HG03460 (cell line): ENCODE measurements around the gene CD33.

Experiments
- ATAC-seq: cut with Tn5 transposase; IDR thresholded peaks from one replicate; pipeline ENCODE4 v1.9.1; 2021; ENCODE audit not compliant: unreplicated experiment

CD33 gene

DNA sequence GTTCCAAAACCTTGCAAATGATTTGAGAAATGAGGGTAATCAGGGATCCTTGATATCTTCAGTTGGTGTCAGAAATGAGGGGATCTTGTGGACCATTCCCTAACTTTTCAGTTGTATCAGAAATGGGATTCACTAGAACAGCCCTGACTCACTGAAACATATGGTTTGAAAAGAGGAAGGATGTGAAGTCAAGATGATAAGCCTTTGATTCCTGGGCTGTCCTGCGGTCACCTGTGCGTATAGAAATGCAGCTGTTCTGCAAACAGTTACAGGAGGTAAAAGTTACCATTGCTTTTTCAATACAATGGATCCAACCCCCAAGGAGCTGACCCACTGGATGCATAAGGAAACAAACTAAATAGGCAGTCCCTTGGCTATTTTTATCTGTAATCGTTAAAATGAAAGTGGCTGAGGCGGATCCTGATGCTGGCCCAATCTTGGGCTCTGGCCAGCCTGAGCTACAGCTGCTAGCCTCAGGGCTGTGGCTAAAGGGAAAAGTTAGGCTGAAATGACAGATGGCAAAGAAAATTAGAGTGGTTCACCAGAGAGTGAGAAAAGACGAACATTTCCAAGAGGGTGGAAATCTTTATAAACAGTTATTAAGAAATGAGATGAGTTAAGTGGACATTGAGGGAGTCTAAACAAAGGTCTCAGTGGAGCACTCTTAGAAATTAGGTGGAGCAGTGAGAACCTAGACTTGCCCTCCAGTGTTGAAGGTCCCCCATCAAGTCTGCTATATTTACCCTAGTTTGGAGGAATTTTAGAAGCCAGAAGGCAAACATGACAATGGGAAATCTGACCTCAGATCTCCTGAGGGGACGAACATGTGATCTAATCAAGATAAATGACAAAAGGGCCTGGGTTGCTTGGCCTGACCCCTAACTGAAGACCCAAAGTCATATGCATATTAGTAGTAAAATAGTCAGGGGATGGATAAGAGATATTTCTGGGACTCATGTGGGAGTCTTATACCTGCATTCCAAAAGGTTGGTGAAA lies 33.6 kb downstream of the CD33 start:
- no peak for ATAC-seq

DNA sequence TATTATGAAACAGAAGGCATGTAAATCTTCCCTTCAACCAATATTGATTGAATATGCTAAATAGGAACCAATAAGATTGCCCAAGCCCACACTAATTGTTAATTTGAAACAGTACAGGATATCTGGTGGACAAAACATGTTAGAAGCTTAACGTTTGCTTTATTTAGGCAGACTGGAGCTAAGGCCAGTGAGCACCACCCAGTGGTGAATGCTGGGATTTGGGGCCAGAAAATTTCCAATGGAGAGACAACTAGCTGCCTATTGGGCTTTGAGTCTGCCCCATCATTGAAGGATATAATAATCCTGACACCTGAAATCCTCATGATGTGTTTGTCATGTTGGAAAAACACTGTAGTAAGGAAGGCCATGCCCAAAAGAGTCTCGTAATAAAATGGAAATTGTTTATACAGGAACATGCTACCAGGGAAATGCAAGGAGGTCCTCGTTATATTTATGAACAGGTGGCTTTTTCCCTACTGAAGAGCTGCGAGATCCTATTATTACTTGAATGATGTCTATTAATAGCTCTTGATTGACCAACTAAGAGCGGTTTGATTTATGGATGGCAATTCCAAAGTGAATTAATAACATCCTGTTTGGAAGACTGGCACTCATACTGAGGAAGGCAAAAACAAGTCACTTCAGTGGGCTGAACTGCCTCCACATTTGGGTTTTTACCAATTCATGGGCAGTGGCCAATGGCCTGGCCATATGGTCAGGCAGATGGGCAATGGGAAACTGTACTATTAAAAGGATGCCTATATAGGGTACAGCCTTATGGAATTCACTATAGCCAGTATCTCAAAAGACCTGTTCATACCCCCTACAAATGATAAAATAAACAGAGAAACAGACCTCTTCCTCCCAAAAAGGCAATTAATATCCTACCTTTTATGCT lies 34.7 kb downstream of the CD33 start:
- ATAC-seq: no peak

DNA sequence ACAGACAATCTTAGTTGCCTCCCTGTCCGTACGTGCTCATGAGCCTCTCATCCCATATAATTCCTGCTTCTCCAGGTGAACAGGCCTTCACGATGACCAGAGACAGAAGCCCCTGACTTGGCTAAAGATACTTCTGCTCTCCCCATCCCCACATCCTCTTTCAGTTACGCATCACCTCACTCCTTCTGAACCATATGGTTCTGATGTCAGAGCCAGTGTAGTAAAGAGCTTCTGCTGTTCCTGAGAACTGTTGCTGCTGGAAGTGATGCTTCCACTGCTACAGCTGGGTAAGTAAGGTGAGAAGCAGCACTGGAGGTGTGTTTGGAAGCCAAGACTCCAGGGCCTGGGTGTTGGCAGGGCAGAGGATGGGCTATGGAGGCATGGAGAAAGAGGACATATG lies 38.9 kb downstream of the CD33 start:
- ATAC-seq: no peak

DNA sequence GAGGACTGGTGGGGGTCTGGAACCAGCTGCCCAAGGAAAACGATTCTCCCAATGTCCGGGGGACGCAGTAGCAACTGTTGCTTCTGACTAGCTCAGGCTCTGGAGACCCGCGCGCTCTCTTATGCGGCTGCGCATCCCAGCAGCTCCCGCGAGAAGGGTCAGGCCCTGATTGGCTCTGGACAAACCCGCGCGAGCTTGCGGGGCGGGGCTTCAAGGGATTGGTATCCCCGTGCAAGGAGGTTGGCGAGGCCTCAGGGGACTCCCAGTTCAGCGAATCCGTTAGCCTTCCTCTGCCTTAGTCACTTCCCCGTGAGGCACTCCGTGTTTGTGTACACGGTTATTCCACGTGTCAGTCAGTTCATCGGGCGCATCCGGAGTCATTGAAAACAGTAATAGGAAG lies 46.2 kb downstream of the CD33 start:
- no peak for ATAC-seq

DNA sequence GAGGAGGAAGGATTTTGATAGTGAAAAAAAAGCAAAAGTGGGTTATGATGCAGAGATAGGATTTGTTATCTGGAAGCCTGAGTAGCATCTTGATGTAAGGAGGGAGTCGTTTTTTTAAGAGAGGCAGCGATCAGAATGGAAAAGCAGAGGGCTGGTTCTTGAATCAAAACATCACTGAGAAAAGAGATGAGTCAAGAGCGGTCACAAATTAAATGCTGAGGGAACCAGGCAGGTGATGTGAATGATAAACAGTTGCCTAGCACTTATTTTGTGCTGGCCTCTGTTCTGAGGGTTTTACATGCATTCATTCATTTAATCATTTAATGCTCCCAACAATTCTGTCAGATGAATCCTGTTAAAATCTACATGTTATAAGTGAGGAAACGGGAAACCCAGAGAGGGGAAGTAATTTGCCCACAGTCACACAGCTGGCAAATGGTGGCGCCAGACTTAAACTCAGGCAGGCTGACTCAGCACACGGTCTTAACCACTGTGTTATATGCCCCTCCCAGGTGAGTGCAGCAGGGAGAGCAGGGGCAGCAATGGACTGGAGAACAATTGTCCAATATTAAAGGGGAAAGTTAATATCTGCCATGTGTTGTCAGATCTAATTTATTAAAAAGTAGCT lies 47.4 kb downstream of the CD33 start:
- ATAC-seq: no peak

DNA sequence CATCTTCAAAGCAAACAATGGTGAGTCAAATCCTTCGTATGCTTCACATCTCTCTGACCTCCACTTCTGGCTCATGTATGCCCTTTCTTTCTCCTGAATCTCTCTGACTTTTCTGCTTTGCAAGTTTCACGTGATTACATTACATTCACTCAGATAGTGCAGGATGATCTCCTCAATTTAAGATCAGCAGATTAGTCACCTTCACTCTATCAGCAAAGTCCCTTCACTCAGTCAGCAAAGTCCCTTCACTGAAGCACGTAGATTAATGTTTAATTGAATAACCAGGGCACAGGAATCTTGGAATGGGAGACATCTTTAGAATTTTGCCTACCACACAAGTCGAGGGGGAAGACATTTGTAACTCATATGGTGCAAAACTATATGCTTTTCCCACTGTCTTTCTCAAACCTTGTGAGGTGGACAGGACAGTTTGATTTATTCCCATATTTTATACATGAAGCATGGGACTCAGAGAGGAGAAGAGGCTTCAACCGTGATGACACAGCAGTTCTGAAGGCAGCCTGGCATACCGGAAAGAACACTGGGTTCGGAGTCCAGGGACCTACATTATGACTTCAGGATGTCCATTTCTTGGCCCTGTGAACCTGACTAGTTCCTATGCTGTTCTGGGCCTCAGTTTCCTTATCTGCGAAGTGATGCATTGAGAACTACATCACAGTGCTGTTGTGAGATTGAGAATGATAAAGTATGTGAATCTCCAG lies 49.3 kb downstream of the CD33 start:
- ATAC-seq: no peak

DNA sequence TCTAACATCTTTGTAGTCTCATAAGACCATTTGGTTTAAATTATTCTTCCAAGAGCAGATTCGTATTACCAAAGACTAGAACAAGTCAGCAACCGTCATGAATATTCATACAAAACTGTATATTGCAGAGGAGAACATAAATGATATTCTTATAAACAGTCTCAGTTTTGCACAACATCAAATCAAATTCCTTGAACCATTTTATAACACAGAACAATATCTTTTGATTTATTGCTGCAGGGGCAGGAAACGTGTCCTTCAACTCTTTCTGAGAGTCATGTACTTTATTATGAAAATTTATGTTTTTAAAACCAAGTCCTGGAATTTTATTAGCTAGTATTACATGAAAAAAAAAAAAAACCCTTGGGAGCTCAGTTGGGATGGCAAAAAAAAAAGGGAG lies 52.2 kb downstream of the CD33 start:
- ATAC-seq: no peak

DNA sequence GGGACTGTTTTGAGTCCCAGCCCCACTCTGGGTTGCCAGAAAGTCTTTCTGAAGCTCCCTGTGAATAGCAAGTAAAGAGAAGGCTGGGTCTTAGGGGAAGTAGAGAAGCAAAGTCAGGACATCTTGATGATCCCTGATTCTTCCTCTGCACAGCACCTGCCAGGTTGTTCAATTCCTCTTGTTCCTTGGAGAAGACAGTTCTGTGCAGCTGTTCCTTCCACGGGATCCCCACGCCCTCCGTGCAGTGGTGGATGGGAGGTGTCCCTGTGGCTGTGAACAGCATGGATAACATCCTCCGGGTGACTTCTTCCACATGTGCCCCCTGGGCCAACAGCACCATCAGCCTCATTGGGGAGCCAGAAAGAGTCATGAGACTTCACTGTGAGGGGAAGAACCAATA lies 57.5 kb downstream of the CD33 start:
- ATAC-seq: no peak

DNA sequence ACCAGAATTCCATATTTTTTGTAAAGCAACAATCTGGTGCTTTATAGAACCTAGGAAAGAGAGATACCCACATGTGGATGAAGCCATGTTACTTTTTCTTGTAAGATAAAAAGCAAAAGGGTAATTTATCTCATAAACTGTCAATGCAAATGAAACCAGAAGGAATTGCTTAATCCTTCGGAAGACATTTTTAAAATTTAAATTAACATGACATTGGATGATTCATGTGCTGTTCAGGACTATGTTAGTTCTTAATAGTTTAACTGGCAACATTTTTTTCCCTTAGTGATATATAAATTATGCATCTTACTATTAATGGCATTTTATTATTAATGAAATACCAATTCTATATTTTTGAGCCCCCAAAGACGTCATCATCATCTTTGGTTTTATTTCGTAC lies 60.8 kb downstream of the CD33 start:
- no peak for ATAC-seq
